Right ventricle myocardium inferior (tissue), 1 donor: Measurements from ENCODE around the gene PTPRH. TPM values are rescaled to one million over a fixed set of nuclear protein-coding genes. Genes with fewer than 3 reads are reported as not detected.
"Not testable (repeated sequence)": the region's sequence is repeated elsewhere in the genome, so short reads cannot be mapped to it uniquely, and the experiment has no call there.

Experiments used
- ATAC-seq: fragments of 200-7000 bp; cut with Tn5 transposase; one replicate; pipeline ENCODE4 v1.9.1; 2020; ENCODE audit warnings: mild to moderate bottlenecking, moderate library complexity
- DNase-seq: peaks from one replicate; pipeline ENCODE4 v3.0.0; 2021; ENCODE audit errors: missing footprints
- intact Hi-C: fragments of 100-400 bp; cut with DNase I; formaldehyde crosslinking; loops from one replicate; pipeline ENCODE4 v1.11.0; 2022
- total RNA-seq: library from RNA; stranded (reverse); fragmentation: NEBNext Ultra II Directional; extraction: Animal tissue kit (Norgen Biotek cat#: 25700); gene quantifications from one replicate; pipeline ENCODE4 v1.2.1, GENCODE V29; 2021
- donor health status: DM: no; HTN: yes; CAD: no; lungs with severe emphysema.

PTPRH gene
- total RNA-seq, 1 donor from 2014 or later, result 0.87 TPM

DNA sequence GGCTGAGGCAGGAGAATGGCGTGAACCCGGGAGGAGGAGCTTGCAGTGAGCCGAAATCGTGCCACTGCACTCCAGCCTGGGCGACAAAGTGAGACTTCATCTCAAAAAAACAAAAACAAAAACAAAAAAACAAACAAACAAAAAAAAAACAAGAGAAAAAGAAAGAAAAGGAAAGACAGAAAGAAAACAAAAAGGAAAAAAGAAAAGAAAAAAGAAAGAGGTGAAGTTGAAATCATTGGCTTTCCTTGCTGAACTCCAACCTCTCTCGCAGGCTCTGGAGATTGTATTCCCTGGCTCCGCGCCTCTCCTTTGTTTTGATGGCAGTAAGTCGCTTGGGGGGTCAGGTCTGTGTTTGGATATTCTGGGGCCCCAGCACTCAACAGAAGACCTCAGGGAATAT lies 37.0 kb downstream of the PTPRH start:
- DNase-seq, ATAC-seq, intact Hi-C loops: not testable (repeated sequence)

DNA sequence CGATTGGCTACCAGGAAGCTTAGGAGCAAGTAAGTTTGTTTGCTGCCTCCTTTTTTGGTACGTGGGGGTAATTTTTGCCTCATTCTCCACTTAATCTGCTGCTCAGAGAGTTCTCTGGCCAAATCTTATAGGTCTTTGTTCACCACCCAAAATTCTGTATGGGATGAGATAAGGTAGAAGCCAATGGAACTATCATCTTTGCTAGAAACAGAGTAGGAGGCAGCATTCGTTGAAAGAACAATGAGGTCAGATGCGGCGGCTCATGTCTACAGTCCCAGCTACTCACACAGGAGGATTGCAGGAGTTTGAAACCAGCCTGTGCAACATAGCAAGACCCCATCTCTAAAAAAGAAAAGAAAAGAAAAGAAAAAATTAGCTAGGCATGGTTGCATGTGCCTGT lies 37.9 kb downstream of the PTPRH start:
- intact Hi-C loops, result no loop called here
- ATAC-seq (no peak), DNase-seq (peak; percentile 34)

DNA sequence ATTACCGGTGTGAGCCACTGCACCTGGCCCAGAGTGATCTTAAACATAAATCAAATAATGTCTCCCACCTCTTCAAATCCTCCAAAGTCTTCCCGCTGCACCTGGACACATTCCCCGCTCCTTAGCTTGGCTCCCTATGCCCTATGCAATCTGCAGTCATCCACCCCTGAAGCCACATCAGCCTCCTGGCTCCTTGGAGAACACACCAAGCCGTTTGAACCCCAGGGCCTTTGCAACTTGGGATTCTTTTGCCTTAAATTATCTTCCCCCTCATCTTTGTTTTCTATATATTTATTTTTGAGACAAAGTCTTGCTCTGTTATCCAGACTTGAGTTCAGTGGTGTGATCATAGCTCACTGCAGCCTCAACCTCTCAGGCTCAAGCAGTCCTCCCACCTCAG lies 40.2 kb downstream of the PTPRH start:
- no peak for DNase-seq
- no peak for ATAC-seq
- intact Hi-C loops, result no loop called here

DNA sequence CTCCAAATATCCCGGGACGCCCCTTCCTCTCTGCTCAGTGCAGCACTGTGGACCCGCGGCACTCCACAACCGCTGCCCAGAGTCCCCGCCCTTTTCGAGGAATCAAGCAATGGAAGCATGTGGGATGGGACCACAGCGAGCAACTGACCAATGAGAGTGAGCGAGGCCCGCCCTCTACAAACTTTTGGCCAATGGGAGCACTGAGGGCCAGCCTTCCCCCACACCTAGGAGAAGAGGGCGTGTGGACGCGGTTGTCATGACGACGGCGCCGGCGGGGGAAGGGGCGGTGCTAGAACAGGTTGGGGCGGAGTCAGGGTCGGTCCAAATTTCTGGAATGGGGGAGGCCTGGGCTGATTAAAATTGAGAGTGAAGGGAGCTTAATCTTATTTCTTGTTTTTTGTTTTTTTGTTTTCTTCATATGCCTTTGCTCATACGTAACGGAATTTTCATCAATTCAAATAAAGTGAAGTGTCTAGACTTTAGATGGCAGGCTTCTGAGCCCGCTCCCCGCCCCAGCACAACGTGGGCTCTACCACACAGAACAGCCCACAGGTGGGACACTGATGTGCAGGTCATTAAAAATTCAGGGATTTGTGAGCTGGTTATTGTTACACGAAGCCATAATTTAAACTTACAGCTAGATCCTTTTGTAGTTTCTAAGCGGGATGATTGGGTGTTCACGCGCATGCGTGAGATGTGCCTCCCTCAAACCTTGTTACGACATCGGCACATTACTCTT lies 42.6 kb downstream of the PTPRH start, which contains the start of gene DNAAF3:
Gene DNAAF3 (minus strand): TSS at position 84 of the 739 bp plus-strand sequence. CDS start 200 bp downstream, outside the sequence.
- peak; percentile 91 for DNase-seq
- intact Hi-C loops, result no loop called here
- peak; percentile 98 for ATAC-seq

DNA sequence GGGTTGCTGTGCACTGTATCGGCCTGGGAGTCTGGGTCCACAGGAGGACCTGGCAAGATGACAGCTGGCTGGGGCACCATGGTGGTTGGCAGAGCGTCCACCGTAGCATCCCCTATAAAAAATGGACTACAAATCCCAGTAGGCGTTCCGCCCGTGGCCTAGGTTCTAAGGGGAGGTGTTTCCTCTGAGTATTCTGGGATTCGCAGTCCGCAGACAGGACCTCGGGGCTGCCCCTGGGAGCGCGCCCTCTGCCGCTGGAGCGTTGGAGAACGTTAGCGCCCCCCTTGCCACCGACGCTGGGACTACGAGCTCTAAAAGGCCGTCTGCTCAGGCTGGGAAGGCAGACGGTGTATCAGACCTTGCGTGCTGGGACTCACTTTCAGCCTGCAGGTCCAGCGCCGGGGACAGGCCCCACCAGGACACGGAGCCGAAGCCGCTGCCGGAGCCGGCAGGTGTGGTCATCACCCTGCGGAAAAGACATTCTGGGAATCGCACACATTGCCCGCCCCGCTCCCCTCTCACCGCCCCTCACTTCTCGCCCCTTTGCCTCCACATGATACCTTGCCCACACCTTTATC lies 43.3 kb downstream of the PTPRH start:
- intact Hi-C loops, result no loop called here
- ATAC-seq (peak; percentile 63), DNase-seq (no peak)

DNA sequence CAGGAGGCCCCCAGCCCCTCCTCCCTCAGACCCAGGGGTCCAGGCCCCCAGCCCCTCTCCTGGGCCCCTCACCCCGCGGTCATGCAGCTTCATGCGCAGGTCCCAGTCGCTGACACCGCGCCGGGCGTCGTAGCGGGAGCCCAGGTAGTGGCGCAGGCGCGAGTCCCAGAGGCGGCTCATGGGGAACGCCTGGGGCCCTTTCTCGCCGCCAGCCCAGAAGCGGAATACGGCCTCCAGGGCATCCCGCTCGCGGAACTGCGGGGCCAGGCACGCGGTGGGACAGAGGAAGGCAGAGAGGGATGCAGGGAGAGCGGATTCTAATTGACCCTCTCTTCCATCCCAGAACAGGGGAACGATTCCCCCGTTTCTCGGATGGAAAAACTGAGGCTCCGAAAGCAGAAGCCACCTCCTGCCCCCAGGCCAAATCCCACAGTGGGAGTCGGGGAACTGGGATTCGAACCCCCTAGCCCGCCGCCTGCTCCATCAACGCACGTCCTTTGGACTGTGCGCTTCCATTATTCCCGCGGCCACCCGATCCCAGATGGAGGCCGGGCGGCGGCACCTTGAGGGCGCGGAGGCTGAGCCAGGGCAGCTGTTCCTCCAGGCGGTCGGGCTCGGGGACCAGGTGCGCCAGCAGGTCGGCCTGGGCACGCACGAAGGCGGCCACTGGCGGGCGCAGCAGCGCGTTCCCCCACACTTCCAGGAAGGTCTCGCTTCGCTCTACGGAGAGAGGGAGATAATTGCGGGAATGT lies 47.6 kb downstream of the PTPRH start:
- DNase-seq (no peak), ATAC-seq (no peak)
- intact Hi-C loops, result loop anchor here (2.0 kb wide), 2 partner anchors 21 to 49 kb away; no protein-coding TSS in a partner anchor

DNA sequence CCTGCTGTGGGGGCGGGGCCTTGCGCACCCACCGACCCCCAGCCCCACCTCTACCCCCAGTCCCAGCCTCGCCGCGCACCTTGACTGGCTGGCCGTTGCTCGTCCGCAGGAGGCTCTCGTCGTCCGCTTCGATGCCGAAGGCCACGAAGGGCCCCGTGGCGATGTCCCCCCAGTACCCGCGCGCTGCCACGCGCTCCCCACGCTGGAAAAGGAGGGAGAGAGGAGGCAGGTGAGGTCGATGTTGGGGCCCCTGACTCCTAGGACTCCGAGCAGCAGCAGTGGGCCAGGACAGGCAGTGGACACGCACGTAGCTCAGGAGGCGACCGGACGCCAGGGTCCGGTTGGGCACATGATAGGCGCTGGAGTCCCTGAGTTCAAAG lies 48.3 kb downstream of the PTPRH start:
- DNase-seq, result no peak
- intact Hi-C loops, result loop anchor here (2.0 kb wide), 2 partner anchors 20 to 50 kb away; no protein-coding TSS in a partner anchor
- ATAC-seq, result no peak

DNA sequence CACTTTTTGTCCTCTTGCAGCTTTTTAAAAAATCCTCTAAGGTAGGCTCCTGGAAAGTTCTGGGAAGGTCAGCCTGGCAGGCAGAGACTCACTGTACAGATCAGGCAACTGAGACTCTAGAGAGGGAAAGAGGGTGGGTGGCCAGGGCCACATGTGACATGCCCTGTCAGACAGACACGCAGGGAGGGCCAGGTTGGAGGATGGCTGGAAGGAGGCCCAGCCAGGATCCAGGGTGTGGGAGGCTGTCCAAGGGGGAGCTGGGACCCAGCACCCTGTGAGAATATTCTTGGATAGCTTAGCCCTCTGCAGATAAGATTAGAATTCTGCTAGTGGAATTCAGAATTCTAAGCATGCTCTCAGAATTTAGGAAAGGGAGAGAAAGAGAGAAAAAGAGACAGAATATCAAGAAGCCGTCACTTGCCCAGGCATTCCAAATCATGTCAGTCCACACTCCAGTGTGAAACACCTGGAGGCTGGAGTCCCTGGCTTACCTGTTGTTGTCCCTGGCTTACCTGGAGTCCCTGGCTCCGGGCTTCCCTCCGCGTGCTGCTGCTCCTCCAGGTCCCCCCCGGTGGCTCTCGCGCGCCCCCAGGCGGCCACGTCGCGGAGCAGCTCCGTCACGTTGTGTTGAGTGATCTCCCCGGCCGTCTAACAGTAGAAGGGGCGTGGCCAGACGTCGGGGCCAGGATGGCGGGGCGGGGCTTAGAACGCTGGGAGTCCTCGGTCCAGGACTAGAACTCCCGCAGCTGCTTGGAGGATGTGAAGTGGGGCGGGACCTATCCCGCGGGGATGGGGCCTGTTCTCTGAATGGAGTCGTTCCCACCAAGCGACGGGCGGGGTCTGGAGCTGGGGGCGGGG lies 48.9 kb downstream of the PTPRH start:
- intact Hi-C loops, result loop anchor here (2.0 kb wide), 2 partner anchors 20 to 50 kb away; no protein-coding TSS in a partner anchor
- ATAC-seq (peak; percentile 54), DNase-seq (peak; percentile 91)

DNA sequence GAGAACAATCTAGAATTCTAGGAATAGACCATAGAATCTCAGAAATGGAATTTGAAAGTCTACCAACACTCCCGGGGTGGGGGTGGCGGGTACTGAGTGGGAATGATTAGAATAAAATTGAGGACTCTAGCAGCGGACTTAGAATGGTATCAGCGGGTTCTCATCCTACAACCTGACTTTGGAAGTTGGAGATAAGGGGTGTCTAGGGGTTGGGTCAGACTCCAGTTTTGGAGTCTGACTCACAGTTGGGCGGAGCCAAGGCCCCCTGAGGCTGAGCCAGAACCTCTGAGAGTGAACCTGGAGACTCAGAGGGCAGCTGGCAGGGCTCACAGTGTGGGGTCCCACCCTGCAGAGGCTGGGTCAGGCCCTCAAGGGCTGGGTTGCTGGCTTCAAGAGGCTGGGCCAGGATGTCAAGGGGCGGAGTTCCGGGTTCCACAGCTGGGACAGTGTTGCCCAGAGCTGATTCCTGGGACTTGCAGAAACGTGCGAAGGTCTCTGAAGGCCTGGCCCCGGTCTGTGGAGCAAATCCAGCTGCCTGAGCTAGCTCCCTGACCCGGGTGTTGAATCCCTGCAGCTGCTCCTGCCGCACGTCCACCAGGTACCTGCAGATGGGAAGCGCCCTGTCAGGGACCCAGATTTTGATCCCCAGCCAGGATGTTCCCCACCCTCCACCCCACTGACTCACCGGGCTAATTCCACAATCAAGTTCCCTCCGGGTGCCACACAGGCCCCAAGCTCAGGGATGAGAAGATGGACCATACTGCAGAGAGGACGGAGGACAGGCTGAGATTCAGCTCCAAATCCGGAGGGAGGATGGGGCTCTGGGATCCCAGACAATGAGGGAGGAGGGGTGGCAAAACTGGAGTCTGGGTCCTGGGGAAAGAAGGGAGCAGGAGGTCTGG lies 50.2 kb downstream of the PTPRH start:
- ATAC-seq (peak; percentile 78), DNase-seq (peak; percentile 84)
- intact Hi-C loops, result loop anchor here (5.0 kb wide), 1 partner anchor 42 kb away; the partner anchor contains the start of gene PPP1R12C

DNA sequence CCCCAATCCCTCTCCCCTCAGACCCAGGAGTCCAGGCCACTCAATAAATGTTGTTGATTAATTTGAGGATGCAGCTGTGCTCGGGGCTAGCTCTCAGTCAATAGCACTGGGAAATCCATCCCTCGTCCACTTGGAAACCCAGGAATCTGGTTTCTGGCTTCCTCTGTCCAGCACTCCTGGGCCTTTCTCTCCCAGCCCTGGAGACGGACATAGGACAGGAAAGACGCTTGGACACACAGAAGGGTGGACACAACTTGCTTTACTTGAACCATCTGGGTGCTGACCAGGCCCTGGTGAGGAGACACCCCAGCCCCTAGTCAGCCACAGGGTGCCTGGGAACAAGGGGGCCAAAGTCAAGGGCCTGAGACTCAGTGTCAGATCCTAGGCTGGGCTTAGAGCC lies 50.9 kb downstream of the PTPRH start:
- ATAC-seq (no peak), DNase-seq (no peak)
- intact Hi-C loops, result loop anchor here (5.0 kb wide), 1 partner anchor 41 kb away; the partner anchor contains the start of gene PPP1R12C

DNA sequence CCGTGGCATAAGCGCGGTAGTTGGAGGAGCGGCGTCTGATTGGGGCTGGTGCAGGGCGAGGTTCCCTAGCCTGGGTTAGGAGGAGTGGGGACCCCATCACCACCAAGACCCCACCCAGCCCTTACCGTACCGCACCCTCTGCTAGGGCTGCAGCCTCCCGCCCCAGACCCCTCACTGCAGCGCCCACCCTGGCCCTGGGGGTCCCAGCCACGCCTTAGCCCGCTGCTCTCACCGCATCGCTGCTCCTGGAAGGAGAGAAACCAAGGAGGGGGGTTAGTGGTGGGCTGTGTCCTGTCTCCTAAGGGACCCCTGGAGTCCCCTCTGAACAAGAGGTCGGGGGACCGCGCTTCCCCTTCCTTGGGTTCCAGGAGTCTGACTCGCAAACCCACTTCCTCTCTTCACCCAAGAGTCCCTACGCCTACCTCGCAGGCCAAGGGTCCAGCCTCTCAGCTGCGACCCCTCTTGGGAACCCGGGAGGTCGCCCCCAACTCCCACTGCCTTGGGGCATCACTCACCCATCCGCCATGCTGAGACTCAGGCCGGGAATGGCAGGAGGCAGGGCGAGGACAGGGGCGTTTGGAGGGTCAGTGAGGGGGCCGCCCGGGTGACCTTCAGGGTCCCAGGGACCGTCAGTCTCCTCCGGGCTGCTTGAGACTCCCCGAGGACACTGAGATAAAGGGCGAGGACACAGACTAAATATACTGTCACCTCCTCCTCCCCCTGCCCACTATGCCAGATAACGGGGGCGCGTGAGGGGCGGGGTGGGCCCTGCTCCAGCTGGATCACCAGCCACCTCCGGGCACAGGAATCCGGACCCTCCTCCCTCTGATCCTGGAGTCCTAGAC lies 52.0 kb downstream of the PTPRH start, which contains the start of gene TNNI3:
Gene TNNI3 (minus strand): TSS at position 669 of the 845 bp plus-strand sequence. CDS start 143 bp downstream, at position 526.
- no peak for DNase-seq
- peak; percentile 43 for ATAC-seq
- intact Hi-C loops, result loop anchor here (5.0 kb wide), 1 partner anchor 40 kb away; the partner anchor contains the start of gene PPP1R12C

DNA sequence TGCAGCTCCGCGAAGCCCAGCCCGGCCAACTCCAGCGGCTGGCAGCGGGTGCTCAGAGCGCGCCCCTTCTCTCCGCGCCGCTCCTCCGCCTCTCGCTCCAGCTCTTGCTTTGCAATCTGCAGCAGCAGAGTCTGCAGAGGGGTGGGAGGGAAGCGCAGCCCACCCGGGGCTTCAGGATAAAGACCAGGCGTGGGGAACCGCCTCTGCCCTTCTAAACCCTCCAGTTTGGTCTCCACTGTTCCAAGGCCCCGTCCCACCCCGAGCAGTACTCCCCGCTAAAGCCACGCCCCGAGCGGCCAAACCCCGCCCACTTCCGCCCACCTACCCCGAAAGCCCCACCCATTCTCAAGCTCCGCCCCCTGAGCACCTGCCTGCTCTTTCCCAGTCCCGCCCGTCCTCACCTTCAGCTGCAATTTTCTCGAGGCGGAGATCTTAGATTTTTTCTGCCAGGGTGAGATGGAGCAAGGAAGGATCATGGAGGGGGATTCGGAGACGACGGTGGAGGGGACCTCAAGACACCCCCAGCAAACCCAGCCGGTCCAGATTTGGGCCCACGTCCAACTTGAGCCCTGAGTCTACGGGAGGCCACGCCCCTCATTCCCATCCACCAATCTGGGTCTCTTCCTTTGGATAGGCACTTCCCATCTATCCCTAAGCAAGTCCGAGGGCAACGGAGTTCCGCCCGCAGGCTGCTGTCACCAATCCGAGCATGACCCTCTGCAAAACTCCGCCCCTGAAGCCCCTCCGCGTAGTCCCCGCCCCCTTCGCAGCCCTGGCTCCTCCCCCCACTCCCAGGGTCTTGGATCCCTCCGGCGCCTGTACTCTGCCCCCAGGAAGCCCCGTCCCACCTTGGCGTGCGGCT lies 52.9 kb downstream of the PTPRH start:
- peak; percentile 76 for DNase-seq

DNA sequence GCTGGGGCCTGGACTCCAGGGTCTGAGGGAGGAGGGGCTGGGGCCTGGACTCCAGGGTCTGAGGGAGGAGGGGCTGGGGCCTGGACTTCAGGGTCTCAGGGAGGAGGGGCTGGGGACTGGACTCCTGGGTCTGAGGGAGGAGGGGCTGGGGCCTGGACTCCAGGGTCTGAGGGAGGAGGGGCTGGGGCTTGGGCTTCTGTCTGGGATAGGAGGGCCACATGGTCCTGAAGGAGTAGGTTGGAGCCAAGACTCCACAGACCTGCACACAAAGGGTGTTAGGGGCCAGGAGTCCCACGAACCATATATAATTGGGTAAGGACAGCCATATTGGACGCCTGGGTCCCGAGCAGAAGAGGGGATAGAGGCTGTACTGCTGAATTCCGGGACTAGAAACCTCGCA lies 53.5 kb downstream of the PTPRH start:
- not testable (repeated sequence) for ATAC-seq, DNase-seq
- intact Hi-C loops, result loop anchor here (5.0 kb wide), 1 partner anchor 38 kb away; the partner anchor contains the start of gene PPP1R12C

More for the DNA sequence above, 52.9 kb downstream of the PTPRH start:
- intact Hi-C loops, result loop anchor here (5.0 kb wide), 1 partner anchor 39 kb away; the partner anchor contains the start of gene PPP1R12C
- ATAC-seq, result peak; percentile 42

DNA sequence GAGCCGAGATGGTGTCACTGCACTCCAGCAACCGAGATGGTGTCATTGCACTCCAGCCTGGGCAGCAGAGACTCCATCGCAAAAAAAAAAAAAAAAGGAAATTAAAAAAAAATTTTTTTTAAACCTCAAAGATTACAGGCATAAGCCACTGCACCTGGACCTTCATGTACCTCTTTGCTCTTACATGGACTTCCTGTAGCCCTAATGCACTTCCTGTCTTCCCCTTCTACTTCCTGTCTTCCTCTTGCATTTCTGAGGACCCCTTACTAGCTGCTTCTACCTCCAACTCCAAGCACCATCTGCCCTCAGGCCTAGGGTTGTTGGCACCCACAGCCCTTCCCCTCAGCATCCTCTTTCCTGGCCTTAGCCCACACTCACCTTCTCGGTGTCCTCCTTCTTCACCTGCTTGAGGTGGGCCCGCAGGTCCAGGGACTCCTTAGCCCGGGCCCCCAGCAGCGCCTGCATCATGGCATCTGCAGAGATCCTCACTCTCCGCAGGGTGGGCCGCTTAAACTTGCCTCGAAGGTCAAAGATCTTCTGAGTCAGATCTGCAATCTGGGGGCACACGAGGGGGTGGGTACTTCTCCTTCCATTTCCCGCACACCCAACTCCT lies 55.5 kb downstream of the PTPRH start:
- DNase-seq (no peak), ATAC-seq (no peak)
- intact Hi-C loops, result no loop called here

DNA sequence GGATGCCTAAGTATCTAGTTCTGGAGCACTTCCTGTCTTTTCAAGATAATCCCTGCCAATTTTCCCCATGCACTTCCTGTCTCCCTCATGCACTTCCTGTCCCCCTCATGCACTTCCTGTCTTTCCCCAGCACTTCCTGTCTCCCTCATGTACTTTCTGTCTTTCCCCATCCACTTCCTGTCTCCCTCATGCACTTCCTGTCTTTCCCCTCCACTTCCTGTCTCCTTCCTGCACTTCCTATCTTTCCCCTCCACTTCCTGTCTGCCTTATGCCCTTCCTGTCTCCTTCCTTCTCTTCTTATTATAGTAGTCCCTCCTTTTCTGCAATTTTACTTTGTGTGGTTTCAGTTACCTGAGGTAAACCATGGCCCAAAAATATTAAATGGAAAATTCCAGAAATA lies 57.3 kb downstream of the PTPRH start:
- ATAC-seq, result no peak
- DNase-seq, result no peak
- intact Hi-C loops, result no loop called here
